HG02678 (cell line): ENCODE results near the gene RASL10A.

Experiments
- ATAC-seq: cut with Tn5 transposase; IDR thresholded peaks from one replicate; pipeline ENCODE4 v1.9.1; 2021; ENCODE audit warnings: mild to moderate bottlenecking, moderate library complexity; ENCODE audit not compliant: unreplicated experiment

The RASL10A gene

GRCh38 chr22:29270475-29271271 is 44.8 kb downstream of the RASL10A start:
- ATAC-seq: no peak

GRCh38 chr22:29269731-29270474 is 45.6 kb downstream of the RASL10A start:
- ATAC-seq: no peak

- ATAC-seq: no peak
Observed at GRCh38 chr22:29269230-29269604, 46.3 kb downstream of the RASL10A start.

GRCh38 chr22:29268511-29269229 is 46.8 kb downstream of the RASL10A start:
- peak; percentile 17 for ATAC-seq

- peak; percentile 85 for ATAC-seq
Observed at GRCh38 chr22:29267858-29268510, 47.5 kb downstream of the RASL10A start, which contains the start of the genes EWSR1 and RHBDD3. Gene EWSR1 (plus strand): TSS chr22:29268268. CDS start chr22:29268337, 69 bp downstream. Gene RHBDD3 (minus strand): TSS chr22:29267981. CDS start chr22:29265626, 2,355 bp downstream.

GRCh38 chr22:29267462-29267857 is 48.0 kb downstream of the RASL10A start:
- no peak for ATAC-seq

- ATAC-seq: no peak
Observed at GRCh38 chr22:29266564-29267461, 48.7 kb downstream of the RASL10A start.

- no peak for ATAC-seq
Observed at GRCh38 chr22:29265929-29266328, 49.6 kb downstream of the RASL10A start.

- ATAC-seq: no peak
Observed at GRCh38 chr22:29265305-29265704, 50.2 kb downstream of the RASL10A start.

GRCh38 chr22:29263791-29264276 is 51.7 kb downstream of the RASL10A start:
- ATAC-seq: no peak
